ENCODE results near the gene NSMF.

- TF ChIP-seq IKZF3 (tag by site-specific recombination; IDR thresholded peaks at IDR 0.05) (no peak), YY1 (tag by site-specific recombination; IDR thresholded peaks at IDR 0.05) (no peak), ZBTB49 (tag by site-specific recombination; IDR thresholded peaks at IDR 0.05; ENCODE audit: low read depth) (no peak), CTCF (tag by site-specific recombination; IDR thresholded peaks at IDR 0.05) (no peak), GLIS2 (tag by site-specific recombination; IDR thresholded peaks at IDR 0.05) (peak; percentile 75), ZBTB20 (tag by site-specific recombination; IDR thresholded peaks at IDR 0.05) (no peak), ZNF324 (tag by site-specific recombination; IDR thresholded peaks at IDR 0.05) (no peak), YY2 (tag by site-specific recombination; IDR thresholded peaks at IDR 0.05) (no peak), ZNF830 (tag by site-specific recombination; IDR thresholded peaks at IDR 0.05; ENCODE audit: low read depth) (no peak), ZNF274 (IDR thresholded peaks at IDR 0.05; ENCODE audit: low read length) (no peak), ZNF274 (tag by site-specific recombination; IDR thresholded peaks at IDR 0.05; ENCODE audit: borderline replicate concordance) (no peak), MZF1 (tag by site-specific recombination; IDR thresholded peaks at IDR 0.05; ENCODE audit: borderline replicate concordance) (no peak), GFI1B (tag by site-specific recombination; IDR thresholded peaks at IDR 0.05) (no peak)
Observed at GRCh38 chr9:137435980-137436760, 23.0 kb downstream of the NSMF start.

Measured in HEK293 (cell line).